Bronchial epithelial cell (primary cell): Measurements from ENCODE around the gene ZBTB3. TPM values are rescaled to one million over a fixed set of nuclear protein-coding genes. Genes with fewer than 3 reads are reported as not detected.
A peak's percentile ranks its signal among the peaks of the same experiment; 100 is the strongest.
"Not testable (repeated sequence)": the region's sequence is repeated elsewhere in the genome, so short reads cannot be mapped to it uniquely, and the experiment has no call there.

Experiments
- DNase-seq: peaks from one replicate; pipeline ENCODE4 v3.0.0-alpha.2; 2010; ENCODE audit warnings: low read depth
- FAIRE-seq: peaks from 2 replicates; lab custom pipeline; 2011; peaks lifted over from hg19 to GRCh38; lab: Jason Lieb, UNC
- H3K27me3 ChIP-seq: 2 replicates; pipeline ENCODE4 v1.5.1; 2011; ENCODE audit warnings: low read length; ENCODE audit not compliant: control insufficient read depth, insufficient read depth
- H3K36me3 ChIP-seq: 2 replicates; pipeline ENCODE4 v1.5.1; 2011; ENCODE audit warnings: low read length; ENCODE audit not compliant: control insufficient read depth, insufficient read depth
- H3K4me3 ChIP-seq: 2 replicates; pipeline ENCODE4 v1.5.1; 2011; ENCODE audit warnings: mild to moderate bottlenecking, low read depth, low read length, control low read depth
- total RNA-seq: library from RNA; depleted of rRNA; stranded (reverse); fragments of >200 nt; gene quantifications from 2 replicates; pipeline ENCODE4 v1.2.1, GENCODE V29; 2014
- TF ChIP-seq, protein P1 (sequence below): IDR thresholded peaks from 2 replicates; pipeline ENCODE4 v1.5.1; 2011; ENCODE audit warnings: mild to moderate bottlenecking, moderate library complexity, low read length, control low read depth, inconsistent platforms; ENCODE audit not compliant: insufficient read depth, severe bottlenecking

The ZBTB3 gene
- total RNA-seq, 1 donor from 2014 or later = 11.6 TPM

DNA sequence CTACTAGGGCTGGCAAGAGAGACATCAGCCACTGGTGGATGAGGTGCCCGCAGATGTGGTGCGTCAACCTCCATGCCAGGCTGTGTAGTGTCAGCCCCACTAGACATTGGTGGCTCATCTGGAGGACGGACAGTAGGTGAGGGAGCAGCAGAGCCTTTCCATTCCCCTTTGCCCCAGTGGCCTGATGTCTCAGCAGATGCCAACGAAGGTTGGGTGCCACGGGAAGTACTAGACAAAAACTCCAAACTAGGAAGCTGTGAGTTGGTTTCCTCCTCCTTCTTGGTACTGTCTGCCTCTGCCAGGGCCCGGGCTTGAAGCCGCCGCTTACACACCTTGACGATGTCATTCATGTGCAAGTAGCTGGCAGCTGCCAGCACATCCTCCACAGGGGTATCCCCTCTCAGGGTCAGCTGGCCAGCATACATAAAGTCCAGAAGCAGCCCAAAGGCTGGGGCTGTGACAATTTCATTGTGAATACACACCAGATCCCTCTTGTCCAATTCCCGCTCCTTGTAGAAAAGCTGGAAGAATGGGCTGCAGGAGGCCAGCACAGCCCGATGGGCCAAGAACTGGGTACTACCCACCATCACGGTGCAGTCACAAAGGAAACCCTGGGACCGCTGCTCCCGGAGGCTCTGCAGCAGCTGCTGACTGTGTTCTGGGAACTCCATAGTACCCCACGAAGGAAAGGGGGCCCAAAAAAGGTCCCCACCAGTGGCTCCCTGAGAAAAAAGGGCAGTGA is 795 bp downstream of the ZBTB3 start:
- DNase-seq (no peak), FAIRE-seq (no peak)
- peak overlapping the region; percentile 57 for H3K4me3 ChIP-seq
- no peaks in the 10 kb centered on the region for H3K27me3 ChIP-seq
- H3K36me3 ChIP-seq = peaks cover 7% of the 10 kb centered on the region
- TF ChIP-seq, protein P1, sequence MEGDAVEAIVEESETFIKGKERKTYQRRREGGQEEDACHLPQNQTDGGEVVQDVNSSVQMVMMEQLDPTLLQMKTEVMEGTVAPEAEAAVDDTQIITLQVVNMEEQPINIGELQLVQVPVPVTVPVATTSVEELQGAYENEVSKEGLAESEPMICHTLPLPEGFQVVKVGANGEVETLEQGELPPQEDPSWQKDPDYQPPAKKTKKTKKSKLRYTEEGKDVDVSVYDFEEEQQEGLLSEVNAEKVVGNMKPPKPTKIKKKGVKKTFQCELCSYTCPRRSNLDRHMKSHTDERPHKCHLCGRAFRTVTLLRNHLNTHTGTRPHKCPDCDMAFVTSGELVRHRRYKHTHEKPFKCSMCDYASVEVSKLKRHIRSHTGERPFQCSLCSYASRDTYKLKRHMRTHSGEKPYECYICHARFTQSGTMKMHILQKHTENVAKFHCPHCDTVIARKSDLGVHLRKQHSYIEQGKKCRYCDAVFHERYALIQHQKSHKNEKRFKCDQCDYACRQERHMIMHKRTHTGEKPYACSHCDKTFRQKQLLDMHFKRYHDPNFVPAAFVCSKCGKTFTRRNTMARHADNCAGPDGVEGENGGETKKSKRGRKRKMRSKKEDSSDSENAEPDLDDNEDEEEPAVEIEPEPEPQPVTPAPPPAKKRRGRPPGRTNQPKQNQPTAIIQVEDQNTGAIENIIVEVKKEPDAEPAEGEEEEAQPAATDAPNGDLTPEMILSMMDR = no peak

DNA sequence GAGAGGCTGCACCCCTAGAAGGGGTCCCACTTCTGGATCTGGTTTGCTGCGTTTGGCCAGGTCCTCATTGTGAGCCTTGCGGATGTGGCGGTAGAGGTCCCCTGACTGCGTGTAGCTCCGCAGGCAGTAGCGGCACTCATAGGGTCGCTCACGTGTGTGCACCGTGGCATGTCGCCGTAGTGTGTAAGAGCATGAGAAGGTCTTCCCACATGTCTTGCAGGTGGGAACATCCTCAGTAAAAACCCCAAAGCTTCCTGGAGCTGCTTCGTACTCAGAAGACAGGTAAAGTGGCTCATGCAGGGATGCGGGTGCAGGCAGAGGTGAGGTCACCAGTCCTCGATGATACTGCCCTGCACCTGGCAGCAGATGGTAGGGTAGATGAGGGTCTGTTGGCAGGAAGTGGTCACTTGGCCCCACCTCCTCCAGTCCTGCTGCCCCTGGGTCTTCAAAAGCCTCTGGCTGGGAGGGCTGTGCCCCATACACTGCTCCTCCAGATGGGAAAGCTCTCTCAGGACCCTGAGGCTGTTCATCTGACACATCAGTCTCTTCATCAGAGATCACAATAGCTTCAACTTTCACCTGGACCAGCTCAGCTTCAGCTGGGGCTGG is 1.7 kb downstream of the ZBTB3 start:
- no peak for FAIRE-seq
- H3K4me3 ChIP-seq = no peak overlapping the region
- no peak for DNase-seq
- peaks cover 7% of the 10 kb centered on the region for H3K36me3 ChIP-seq
- H3K27me3 ChIP-seq = no peaks in the 10 kb centered on the region
- TF ChIP-seq, protein P1 = no peak

DNA sequence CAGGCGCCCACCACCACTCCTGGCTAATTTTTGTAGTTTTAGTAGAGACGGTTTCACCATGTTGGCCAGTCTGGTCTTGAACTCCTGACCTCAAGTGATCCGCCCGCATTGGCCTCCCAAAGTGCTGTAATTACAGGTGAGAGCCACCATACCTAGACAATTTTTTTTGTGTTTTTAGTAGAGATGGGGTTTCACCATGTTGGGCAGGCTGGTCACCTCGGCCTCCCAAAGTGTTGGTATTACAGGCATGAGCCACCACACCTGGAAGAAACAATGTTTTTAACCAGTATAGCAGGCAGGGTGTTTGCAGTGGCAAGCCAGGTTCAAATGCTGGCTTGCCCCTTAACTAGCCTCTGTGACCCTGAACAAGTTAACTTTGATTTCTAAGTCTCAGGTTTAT is 4.0 kb downstream of the ZBTB3 start:
- not testable (repeated sequence) for H3K27me3 ChIP-seq, H3K4me3 ChIP-seq, DNase-seq, FAIRE-seq, H3K36me3 ChIP-seq

DNA sequence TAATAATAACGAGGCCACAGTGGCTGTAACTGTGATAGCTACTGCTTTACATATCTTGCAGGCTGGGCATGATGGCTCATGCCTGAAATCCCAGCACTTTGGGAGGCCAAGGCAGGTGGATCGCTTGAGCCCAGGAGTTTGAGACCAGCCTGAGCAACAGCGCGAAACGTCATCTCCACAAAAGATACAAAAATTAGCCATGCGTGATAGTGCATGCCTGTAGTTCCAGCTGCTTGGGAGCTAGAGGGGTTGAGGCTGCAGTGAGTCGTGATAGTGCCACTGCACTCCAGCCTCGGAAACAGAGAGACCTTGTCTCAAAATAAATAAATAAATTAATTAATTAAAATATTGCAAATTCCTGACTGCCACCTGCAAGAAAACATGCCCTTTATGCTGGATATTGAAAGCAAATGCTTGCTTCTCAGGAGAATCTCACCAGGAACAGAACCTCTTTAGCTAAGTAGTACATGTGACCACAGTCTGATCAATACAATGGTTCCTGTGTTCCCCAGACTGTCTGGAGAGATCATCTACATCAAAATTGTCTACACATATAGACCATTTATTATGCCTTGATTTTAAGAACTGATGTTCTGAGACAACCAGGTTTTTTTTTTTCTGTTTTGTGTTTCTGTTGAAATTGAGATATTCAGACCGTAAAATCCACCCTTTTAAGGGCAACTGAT is 6.3 kb downstream of the ZBTB3 start:
- Histone ChIP-seq H3K36me3 (peaks cover 7% of the 10 kb centered on the region), H3K4me3 (no peak overlapping the region), H3K27me3 (no peaks in the 10 kb centered on the region)
- TF ChIP-seq, protein P1 = no peak
- DNase-seq (no peak), FAIRE-seq (no peak)

DNA sequence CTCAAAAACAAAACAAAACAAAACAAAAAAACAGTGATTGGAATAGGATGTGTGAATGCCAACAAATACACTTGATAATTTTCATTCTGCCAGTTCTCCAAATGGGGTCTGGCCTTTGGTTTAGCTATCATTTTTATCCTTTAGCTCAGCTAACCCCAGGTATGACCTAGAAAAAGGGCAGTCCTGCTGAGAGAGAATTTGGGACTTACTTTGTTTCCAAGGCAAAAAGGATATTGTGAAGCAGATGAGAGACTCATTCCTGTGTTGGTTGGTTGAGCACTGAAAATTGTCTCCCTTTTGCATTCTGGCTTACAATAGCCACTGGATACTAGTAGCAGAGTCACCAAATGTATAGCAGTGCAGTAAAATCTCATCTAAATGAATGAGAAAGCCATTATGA is 16.8 kb downstream of the ZBTB3 start:
- DNase-seq (no peak), FAIRE-seq (no peak)
- Histone ChIP-seq H3K36me3 (peaks cover 9% of the 10 kb centered on the region), H3K27me3 (no peaks in the 10 kb centered on the region), H3K4me3 (no peak overlapping the region)
- TF ChIP-seq, protein P1 = no peak

DNA sequence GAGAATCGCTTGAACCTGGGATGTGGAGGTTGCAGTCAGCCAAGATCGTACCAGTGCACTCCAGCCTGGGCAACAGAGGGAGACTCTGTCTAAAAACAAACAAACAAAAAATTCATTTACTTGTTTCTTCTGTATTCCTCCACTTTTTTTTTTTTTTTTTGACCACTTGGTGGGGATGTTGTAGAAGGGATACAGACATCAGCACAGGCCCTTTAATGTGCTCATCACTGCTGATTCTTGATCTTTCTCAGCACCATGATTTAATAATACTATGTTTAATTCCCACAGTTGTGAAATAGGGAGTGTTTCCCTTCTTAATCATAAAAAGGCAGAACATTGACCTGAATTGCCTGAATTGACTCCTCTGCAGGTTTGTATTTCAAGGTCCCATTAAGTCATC is 21.1 kb downstream of the ZBTB3 start:
- FAIRE-seq (no peak), DNase-seq (peak; percentile 29)
- Histone ChIP-seq H3K27me3 (no peaks in the 10 kb centered on the region), H3K36me3 (peaks cover 3% of the 10 kb centered on the region), H3K4me3 (no peak overlapping the region)
- TF ChIP-seq, protein P1 = no peak

DNA sequence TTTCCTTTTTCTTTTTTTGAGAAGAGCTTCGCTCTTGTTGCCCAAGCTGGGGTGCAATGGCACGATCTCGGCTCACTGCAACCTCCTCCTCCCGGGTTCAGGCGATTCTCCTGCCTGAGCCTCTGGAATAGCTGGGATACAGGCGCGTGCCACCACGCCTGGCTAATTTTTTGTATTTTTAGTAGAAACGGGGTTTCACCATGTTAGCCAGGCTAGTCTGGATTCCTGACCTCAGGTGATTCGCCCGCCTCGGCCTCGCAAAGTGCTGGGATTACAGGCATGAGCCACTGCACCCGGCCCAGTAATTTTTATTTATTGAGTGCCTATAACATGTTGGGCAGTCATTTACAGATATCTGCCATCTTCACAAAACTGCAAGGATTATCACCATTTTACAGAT is 23.9 kb downstream of the ZBTB3 start:
- FAIRE-seq, H3K27me3 ChIP-seq, H3K36me3 ChIP-seq, DNase-seq, H3K4me3 ChIP-seq: not testable (repeated sequence)
